ENCODE results near the gene CHSY3. TPM values are rescaled to one million over a fixed set of nuclear protein-coding genes. Genes with fewer than 3 reads are reported as not detected.

CHSY3 gene
- total and polyA plus RNA-seq, 4 donors = 0.40 to 7.7 (median 2.1) TPM

- Histone ChIP-seq H3K27ac (ENCODE audit: low read depth in 1 of 2, low read length in 2 of 2) (no peak overlapping the region), H3K9ac (ENCODE audit: low read depth in 1 of 2, low read length in 2 of 2) (no peak overlapping the region), H3K36me3 (ENCODE audit: control insufficient read depth in 4 of 4, insufficient read depth in 3 of 4, low read depth in 1 of 4, low read length in 3 of 4) (no peaks in the 10 kb centered on the region), H3K27me3 (ENCODE audit: control insufficient read depth in 4 of 4, insufficient read depth in 4 of 4, low read length in 3 of 4) (no peaks in the 10 kb centered on the region), H3K9me3 (ENCODE audit: control insufficient read depth in 4 of 4, low read length in 3 of 4) (no peaks in the 10 kb centered on the region), H3K4me1 (ENCODE audit: control insufficient read depth in 4 of 4, insufficient read depth in 4 of 4, low read length in 3 of 4) (no peaks in the 10 kb centered on the region), H3K4me3 (ENCODE audit: low read depth in 1 of 3, low read length in 3 of 3) (no peak overlapping the region)
- 83% methylated on average over 3 of the region's 3 CpGs for WGBS
- no peak for TF ChIP-seq RAD21 (IDR thresholded peaks at IDR 0.05)
- no peak for TF ChIP-seq YY1 (IDR thresholded peaks at IDR 0.05)
- no peak for TF ChIP-seq RXRA (IDR thresholded peaks at IDR 0.05)
- TF ChIP-seq ZBTB33 (IDR thresholded peaks at IDR 0.05) = no peak
- TF ChIP-seq MAX (IDR thresholded peaks at IDR 0.05) = no peak
- TF ChIP-seq, protein P1, sequence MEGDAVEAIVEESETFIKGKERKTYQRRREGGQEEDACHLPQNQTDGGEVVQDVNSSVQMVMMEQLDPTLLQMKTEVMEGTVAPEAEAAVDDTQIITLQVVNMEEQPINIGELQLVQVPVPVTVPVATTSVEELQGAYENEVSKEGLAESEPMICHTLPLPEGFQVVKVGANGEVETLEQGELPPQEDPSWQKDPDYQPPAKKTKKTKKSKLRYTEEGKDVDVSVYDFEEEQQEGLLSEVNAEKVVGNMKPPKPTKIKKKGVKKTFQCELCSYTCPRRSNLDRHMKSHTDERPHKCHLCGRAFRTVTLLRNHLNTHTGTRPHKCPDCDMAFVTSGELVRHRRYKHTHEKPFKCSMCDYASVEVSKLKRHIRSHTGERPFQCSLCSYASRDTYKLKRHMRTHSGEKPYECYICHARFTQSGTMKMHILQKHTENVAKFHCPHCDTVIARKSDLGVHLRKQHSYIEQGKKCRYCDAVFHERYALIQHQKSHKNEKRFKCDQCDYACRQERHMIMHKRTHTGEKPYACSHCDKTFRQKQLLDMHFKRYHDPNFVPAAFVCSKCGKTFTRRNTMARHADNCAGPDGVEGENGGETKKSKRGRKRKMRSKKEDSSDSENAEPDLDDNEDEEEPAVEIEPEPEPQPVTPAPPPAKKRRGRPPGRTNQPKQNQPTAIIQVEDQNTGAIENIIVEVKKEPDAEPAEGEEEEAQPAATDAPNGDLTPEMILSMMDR (IDR thresholded peaks at IDR 0.05; ENCODE audit: low read depth, low read length, missing input control) = no peak
- TF ChIP-seq, protein P2, sequence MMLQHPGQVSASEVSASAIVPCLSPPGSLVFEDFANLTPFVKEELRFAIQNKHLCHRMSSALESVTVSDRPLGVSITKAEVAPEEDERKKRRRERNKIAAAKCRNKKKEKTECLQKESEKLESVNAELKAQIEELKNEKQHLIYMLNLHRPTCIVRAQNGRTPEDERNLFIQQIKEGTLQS (IDR thresholded peaks at IDR 0.05) = no peak
- no peak for TF ChIP-seq FOXA1 (IDR thresholded peaks at IDR 0.05)
- TF ChIP-seq, protein P3, sequence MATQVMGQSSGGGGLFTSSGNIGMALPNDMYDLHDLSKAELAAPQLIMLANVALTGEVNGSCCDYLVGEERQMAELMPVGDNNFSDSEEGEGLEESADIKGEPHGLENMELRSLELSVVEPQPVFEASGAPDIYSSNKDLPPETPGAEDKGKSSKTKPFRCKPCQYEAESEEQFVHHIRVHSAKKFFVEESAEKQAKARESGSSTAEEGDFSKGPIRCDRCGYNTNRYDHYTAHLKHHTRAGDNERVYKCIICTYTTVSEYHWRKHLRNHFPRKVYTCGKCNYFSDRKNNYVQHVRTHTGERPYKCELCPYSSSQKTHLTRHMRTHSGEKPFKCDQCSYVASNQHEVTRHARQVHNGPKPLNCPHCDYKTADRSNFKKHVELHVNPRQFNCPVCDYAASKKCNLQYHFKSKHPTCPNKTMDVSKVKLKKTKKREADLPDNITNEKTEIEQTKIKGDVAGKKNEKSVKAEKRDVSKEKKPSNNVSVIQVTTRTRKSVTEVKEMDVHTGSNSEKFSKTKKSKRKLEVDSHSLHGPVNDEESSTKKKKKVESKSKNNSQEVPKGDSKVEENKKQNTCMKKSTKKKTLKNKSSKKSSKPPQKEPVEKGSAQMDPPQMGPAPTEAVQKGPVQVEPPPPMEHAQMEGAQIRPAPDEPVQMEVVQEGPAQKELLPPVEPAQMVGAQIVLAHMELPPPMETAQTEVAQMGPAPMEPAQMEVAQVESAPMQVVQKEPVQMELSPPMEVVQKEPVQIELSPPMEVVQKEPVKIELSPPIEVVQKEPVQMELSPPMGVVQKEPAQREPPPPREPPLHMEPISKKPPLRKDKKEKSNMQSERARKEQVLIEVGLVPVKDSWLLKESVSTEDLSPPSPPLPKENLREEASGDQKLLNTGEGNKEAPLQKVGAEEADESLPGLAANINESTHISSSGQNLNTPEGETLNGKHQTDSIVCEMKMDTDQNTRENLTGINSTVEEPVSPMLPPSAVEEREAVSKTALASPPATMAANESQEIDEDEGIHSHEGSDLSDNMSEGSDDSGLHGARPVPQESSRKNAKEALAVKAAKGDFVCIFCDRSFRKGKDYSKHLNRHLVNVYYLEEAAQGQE (IDR thresholded peaks at IDR 0.05) = no peak
- no peak for TF ChIP-seq HNF4A (conservative IDR thresholded peaks at IDR 0.05)
- no peak for TF ChIP-seq TAF1 (conservative IDR thresholded peaks at IDR 0.05)
- no peak for TF ChIP-seq HNF4G (IDR thresholded peaks at IDR 0.05)
- no peak for TF ChIP-seq JUND (IDR thresholded peaks at IDR 0.05)
- TF ChIP-seq NR2F2 (IDR thresholded peaks at IDR 0.05) = no peak
- no peak for TF ChIP-seq FOXA2 (IDR thresholded peaks at IDR 0.05)
- TF ChIP-seq SP1 (IDR thresholded peaks at IDR 0.05) = no peak
- no peak for TF ChIP-seq EGR1 (IDR thresholded peaks at IDR 0.05; ENCODE audit: low read depth in 2 of 2)
- no peak for TF ChIP-seq GABPA (IDR thresholded peaks at IDR 0.05 in 1 of 2, conservative IDR thresholded peaks at IDR 0.05 in 1 of 2)
- no peak for DNase-seq (ENCODE audit: low spot score)
Observed at GRCh38 chr5:130111746-130112145, 207.5 kb downstream of the CHSY3 start.

All from liver (tissue), 9 donors.